ENCODE measurements around the gene WNT7A. TPM values are rescaled to one million over a fixed set of nuclear protein-coding genes. Genes with fewer than 3 reads are reported as not detected.

WNT7A gene
- total RNA-seq, 1 donor: not detected

DNA sequence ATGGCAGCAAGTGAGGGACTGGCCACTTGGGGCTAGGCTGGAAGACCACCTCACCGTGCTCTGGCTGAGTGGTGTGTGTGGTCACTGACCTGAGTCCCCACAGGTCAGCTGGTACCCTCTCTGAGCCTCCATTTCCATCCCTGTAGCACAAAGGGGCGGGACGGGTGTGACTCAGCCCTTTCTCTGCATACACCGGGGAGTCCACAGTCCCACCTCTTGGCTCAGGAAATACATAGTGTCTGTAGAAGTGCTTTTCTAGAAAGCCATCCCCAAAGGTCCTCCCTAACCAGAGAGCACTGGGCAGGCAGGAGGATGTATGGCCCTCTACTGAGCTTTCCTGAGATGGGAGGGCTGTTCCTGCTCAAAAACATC, 27.2 kb downstream of the WNT7A start:
- no peak overlapping the region for H3K4me3 ChIP-seq (ENCODE audit: low read depth, low read length)
- TF ChIP-seq, protein P1, sequence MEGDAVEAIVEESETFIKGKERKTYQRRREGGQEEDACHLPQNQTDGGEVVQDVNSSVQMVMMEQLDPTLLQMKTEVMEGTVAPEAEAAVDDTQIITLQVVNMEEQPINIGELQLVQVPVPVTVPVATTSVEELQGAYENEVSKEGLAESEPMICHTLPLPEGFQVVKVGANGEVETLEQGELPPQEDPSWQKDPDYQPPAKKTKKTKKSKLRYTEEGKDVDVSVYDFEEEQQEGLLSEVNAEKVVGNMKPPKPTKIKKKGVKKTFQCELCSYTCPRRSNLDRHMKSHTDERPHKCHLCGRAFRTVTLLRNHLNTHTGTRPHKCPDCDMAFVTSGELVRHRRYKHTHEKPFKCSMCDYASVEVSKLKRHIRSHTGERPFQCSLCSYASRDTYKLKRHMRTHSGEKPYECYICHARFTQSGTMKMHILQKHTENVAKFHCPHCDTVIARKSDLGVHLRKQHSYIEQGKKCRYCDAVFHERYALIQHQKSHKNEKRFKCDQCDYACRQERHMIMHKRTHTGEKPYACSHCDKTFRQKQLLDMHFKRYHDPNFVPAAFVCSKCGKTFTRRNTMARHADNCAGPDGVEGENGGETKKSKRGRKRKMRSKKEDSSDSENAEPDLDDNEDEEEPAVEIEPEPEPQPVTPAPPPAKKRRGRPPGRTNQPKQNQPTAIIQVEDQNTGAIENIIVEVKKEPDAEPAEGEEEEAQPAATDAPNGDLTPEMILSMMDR (IDR thresholded peaks at IDR 0.05; ENCODE audit: insufficient read depth, low read length): no peak
- no peak for DNase-seq (ENCODE audit: low read depth)

DNA sequence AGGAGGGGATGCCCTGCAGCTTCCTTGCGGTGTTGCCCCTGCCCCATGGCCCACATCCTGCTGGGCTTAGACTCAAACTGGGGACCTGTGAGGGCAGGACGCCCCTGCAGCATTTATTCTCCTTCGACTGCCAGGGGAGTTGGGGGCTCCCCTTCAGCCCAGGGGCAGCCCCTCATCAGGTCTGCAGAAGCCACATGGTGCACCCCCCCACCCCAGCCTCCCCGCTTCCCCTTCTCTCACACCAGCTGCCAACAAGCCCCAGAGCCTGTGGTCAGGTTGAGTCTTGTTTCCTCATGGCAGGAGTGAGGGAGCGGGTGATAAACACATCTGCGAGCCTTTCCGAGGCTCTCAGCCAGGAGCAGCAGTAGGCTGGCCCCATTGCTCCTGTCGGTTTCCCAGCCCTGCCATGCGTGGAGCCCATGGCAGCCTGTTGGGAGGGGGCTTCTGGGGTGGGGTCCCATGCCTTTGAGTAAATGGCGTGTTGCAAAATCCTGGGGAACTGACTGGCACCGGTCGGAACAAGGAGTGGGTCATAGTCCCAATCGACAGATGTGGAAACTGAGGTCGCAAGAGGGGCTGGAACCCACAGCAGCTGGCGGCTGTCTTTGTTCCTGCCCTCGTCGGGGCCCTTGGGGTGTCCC, 27.8 kb downstream of the WNT7A start:
- H3K4me3 ChIP-seq (ENCODE audit: low read depth, low read length): no peak overlapping the region
- DNase-seq (ENCODE audit: low read depth): no peak
- TF ChIP-seq, protein P1 (IDR thresholded peaks at IDR 0.05; ENCODE audit: insufficient read depth, low read length): no peak

DNA sequence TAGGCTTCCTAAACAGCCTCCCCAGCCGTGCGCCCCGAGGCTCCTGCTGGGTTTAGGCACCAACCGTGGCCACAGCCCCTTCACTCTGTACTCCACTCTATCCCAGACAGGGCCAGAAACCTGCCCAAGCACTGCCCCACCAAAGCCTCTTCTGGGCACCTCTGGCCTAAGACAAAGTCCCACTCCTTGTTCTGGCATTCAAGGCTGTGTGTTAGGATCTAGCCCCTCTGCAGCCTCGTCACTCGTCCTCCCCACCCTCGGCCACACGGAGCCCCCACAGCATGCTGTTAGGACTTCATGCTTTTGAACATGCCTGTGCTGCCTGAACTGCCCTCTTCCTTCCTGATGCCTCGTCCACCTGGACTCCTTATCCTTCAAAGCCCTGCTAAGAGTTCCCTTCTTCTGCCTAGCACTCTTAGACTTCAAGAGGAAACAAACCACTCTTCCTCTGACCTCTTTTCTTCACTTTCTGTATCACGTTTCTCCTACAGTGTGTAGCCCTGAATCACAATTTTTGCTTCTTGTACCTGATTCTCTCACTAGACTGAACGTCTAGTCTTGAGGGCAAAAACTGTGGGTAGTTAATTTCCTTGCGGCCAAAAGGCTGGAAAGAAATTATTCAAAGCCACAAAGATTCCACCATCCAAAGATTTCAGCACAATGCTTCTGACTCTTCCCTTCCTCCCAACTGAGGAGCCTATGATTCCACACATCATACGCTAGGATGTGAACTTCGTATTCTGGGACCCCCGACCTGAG, 28.6 kb downstream of the WNT7A start:
- TF ChIP-seq, protein P1 (IDR thresholded peaks at IDR 0.05; ENCODE audit: insufficient read depth, low read length): no peak
- DNase-seq (ENCODE audit: low read depth): no peak

DNA sequence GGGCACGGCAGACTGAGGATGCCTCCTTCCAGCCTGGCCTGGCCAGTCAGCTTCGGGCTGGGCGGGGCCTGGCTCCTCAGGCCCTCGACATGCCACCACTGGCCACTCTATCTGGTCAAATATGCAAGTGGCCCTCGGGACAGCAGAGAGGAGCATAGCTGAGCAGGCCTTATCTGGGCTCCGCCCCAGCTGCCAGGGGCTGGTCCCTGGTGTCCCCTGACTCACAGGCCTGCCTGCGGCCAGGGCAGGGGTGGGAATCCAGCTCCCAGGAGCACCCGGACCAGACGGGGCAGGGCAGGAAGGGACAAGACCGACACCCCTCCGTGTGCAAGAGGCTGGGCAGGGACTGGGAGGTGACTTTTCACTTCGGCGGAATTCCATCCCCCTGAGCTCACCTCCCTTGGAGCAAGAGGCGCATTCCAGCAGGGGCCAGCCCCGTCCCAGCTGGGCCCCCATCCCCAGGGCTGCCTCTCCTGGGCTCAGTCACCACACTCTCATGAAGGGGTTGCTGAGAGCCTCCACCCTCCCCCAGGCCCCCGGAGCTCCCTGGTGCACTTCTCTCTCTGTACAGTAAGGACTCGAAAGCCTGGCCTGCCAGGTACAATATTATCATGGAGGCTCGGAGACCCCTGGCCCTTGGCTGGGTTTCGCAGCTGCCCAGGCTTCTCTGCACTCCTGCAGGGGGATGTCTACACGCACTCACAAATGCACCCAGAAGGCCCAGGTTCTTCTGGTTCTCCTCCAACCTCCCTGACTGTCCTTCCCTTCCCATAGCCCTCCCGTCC, 29.5 kb downstream of the WNT7A start:
- TF ChIP-seq, protein P1 (IDR thresholded peaks at IDR 0.05; ENCODE audit: insufficient read depth, low read length): no peak

More for the DNA sequence above, 28.6 kb downstream of the WNT7A start:
- H3K4me3 ChIP-seq (ENCODE audit: low read depth, low read length): no peak overlapping the region

DNA sequence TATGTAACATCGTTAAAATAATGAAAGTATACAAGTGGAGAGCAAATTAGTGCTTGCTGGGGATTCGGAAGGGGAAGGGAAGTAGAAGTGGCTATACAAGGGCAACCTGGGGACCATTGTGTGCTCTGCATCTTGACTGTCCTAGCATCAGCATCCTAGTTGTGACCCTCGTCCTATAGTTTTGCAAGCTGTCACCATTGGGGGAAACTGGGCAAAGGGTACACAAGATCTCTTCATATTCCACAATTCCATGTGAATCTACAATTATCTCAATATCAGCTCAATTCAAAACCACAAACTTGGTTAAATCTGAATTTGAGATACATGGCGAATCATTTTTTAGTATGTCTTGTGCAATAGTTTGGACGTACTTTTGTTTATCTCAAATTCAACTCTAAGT, 30.9 kb downstream of the WNT7A start:
- H3K4me3 ChIP-seq (ENCODE audit: low read depth, low read length): no peak overlapping the region
- DNase-seq (ENCODE audit: low read depth): no peak
- TF ChIP-seq, protein P1 (IDR thresholded peaks at IDR 0.05; ENCODE audit: insufficient read depth, low read length): no peak

More for the DNA sequence above, 29.5 kb downstream of the WNT7A start:
- peak; percentile 6 for DNase-seq (ENCODE audit: low read depth)
- H3K4me3 ChIP-seq (ENCODE audit: low read depth, low read length): no peak overlapping the region

DNA sequence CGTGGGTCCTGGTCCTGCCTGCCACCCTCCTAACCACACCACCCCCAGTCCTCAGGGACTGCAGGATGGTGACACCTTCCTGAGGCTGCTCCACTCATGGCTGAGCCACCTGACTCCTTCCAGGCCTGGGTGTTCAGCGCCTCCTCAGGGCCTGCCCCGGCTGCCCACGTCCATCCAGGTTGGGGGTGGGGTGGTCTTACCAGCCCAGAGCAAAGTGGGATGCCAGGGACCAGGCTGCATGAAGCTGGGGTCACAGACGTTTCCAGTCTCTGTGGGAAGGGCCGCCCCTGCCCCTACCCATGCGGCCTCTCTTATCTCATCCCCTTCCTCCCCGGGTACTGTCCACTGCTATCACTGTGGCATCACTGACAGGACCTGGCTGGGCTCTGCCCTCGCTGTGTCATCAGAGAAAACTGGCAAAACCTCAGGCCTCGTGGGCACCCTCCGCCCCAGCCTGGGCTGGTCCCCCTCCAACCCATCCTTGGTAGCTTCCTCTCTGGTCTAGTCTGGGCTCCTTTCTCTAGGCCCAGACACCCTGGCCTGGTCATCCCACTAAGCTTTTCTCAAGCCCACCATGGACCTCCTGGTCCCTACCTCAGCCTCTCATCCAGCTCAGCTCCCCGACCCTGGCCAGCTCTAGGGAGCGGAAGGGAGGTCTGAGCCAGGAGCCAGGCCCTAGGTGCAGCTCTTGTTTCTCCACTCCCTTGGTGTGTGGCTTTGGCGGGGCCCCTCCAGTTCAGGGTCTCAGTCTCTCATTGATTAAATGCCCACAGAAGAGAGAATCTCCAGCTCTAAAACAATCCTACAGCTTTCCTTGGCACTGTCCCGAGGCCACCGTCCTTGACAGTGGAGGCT, 32.9 kb downstream of the WNT7A start:
- no peak for DNase-seq (ENCODE audit: low read depth)
- H3K4me3 ChIP-seq (ENCODE audit: low read depth, low read length): no peak overlapping the region
- TF ChIP-seq, protein P1 (IDR thresholded peaks at IDR 0.05; ENCODE audit: insufficient read depth, low read length): no peak

All from fibroblast of the aortic adventitia (primary cell).